GM12878 (cell line): ENCODE data around the gene OR5AP2. TPM values are rescaled to one million over a fixed set of nuclear protein-coding genes. Genes with fewer than 3 reads are reported as not detected.
A peak's percentile ranks its signal among the peaks of the same experiment; 100 is the strongest.

Experiments
- BMI1 ChIP-seq: fragments of 450-650 bp; IDR thresholded peaks from 2 replicates; pipeline ENCODE4 v1.6.1; 2016; ENCODE audit warnings: mild to moderate bottlenecking, moderate library complexity, borderline replicate concordance
- CBX3 ChIP-seq: fragments of 200-600 bp; sonication (generic); IDR thresholded peaks from 2 replicates; pipeline ENCODE4 v1.6.1; 2016; ENCODE audit warnings: low read depth, borderline replicate concordance
- CHD4 ChIP-seq: fragments of 200-600 bp; sonication (generic); IDR thresholded peaks from 2 replicates; pipeline ENCODE4 v1.6.1; 2016; ENCODE audit warnings: mild to moderate bottlenecking
- CREM ChIP-seq: IDR thresholded peaks from 2 replicates; pipeline ENCODE4 v1.6.1; 2014; ENCODE audit warnings: antibody characterized with exemption, low read depth
- GATAD2B ChIP-seq: fragments of 450-650 bp; conservative IDR thresholded peaks from 2 replicates; pipeline ENCODE4 v1.6.1; 2017; ENCODE audit warnings: low read depth, mild to moderate bottlenecking, moderate library complexity
- KDM1A ChIP-seq: fragments of 200-600 bp; sonication (generic); IDR thresholded peaks from 2 replicates; pipeline ENCODE4 v1.6.1; 2016; ENCODE audit warnings: borderline replicate concordance
- MEF2B ChIP-seq: fragments of 450-650 bp; IDR thresholded peaks from 2 replicates; pipeline ENCODE4 v1.6.1; 2018; ENCODE audit warnings: mild to moderate bottlenecking, moderate library complexity; ENCODE audit not compliant: partially characterized antibody, poor library complexity, severe bottlenecking
- RFX5 ChIP-seq: IDR thresholded peaks from 2 replicates; pipeline ENCODE4 v1.6.1; 2011; ENCODE audit warnings: low read depth, low read length, improper control_type of control experiment
- ZNF217 ChIP-seq: fragments of 450-650 bp; IDR thresholded peaks from 2 replicates; pipeline ENCODE4 v1.6.1; 2017; ENCODE audit warnings: antibody characterized with exemption, mild to moderate bottlenecking
- ZNF622 ChIP-seq: fragments of 450-650 bp; IDR thresholded peaks from 2 replicates; pipeline ENCODE4 v1.6.1; 2017; ENCODE audit warnings: mild to moderate bottlenecking, inconsistent platforms
- ZZZ3 ChIP-seq: IDR thresholded peaks from 2 replicates; pipeline ENCODE4 v1.6.1; 2011; ENCODE audit warnings: low read depth; ENCODE audit not compliant: control insufficient read depth, insufficient read length
- polyA plus RNA-seq, 11 experiments: library from polyadenylated mRNA; depleted of rRNA in 4 of 11; unstranded in 6 of 11; stranded (reverse) in 5 of 11; fragments of >200 nt; fragmentation: Nextera tagmentation in 4 of 11; fragmentation: Illumina TruSeq in 1 of 11; extraction: Ambion mirVana in 4 of 11; extraction: Trizol in 1 of 11; gene quantifications; 1 replicate in 1 of 11; 2 replicates in 10 of 11; pipeline versions ENCODE4 v1.2.1 to v1.2.3, GENCODE V29; 2011 to 2016; ENCODE audit warnings: inconsistent platforms in 2 of 11, missing spikeins in 2 of 11, low read depth in 1 of 11
- total RNA-seq, 4 experiments: library from RNA; depleted of rRNA in 3 of 4; stranded (reverse); fragments of >200 nt in 3 of 4; fragmentation: Illumina TruSeq in 1 of 4; extraction: Trizol in 1 of 4; gene quantifications; 2 replicates each; pipeline versions ENCODE4 v1.2.1 to v1.2.3, GENCODE V29; 2013 to 2021
- TF ChIP-seq, protein P1 (sequence below): IDR thresholded peaks from 2 replicates; pipeline ENCODE4 v1.6.1; 2012; ENCODE audit warnings: improper control_type of control experiment, low read depth, low read length; ENCODE audit not compliant: insufficient replicate concordance
- TF ChIP-seq, protein P2 (sequence below): fragments of 450-650 bp; IDR thresholded peaks from 2 replicates; pipeline ENCODE4 v1.6.1; 2017; ENCODE audit warnings: mild to moderate bottlenecking, moderate library complexity
- TF ChIP-seq, protein P3 (sequence below): fragments of 150-350 bp; IDR thresholded peaks from 2 replicates; pipeline ENCODE4 v1.6.1; 2014; ENCODE audit warnings: mild to moderate bottlenecking, low read depth, low read length
- TF ChIP-seq, protein P4 (sequence below): fragments of 450-650 bp; IDR thresholded peaks from 2 replicates; pipeline ENCODE4 v1.6.1; 2018; ENCODE audit warnings: borderline replicate concordance, mild to moderate bottlenecking; ENCODE audit not compliant: partially characterized antibody
- TF ChIP-seq, protein P5 (sequence below): IDR thresholded peaks from 2 replicates; pipeline ENCODE4 v1.6.1; 2011; ENCODE audit warnings: mild to moderate bottlenecking, low read depth, low read length, moderate library complexity; ENCODE audit not compliant: insufficient replicate concordance

Gene OR5AP2
- total and polyA plus RNA-seq, 10 of the 15 experiments (the other 5 are each of a cell fraction or from before 2014, with no cell fraction given) = not detected

DNA sequence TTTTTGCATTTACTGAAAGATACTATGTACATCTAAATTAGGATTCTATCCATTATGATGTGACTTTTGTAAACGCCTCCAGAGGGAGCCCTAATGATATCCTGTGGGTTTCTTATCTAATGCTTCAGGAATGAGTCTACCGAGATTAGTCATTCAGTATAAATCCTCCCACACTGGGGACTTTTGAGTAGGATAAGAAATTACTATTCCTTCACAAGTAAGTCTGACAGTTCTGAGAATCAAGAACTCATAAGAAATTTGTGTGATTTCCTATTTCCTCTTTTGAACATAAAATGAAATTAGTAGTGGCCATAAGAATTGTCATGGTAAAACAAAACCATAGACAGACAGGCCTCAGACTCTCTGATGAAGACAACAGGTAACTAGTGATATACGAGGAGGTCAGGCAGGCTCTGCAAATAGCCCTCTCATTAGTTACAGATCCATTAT is 17.6 kb downstream of the OR5AP2 start (continued):
- TF ChIP-seq, protein P1, sequence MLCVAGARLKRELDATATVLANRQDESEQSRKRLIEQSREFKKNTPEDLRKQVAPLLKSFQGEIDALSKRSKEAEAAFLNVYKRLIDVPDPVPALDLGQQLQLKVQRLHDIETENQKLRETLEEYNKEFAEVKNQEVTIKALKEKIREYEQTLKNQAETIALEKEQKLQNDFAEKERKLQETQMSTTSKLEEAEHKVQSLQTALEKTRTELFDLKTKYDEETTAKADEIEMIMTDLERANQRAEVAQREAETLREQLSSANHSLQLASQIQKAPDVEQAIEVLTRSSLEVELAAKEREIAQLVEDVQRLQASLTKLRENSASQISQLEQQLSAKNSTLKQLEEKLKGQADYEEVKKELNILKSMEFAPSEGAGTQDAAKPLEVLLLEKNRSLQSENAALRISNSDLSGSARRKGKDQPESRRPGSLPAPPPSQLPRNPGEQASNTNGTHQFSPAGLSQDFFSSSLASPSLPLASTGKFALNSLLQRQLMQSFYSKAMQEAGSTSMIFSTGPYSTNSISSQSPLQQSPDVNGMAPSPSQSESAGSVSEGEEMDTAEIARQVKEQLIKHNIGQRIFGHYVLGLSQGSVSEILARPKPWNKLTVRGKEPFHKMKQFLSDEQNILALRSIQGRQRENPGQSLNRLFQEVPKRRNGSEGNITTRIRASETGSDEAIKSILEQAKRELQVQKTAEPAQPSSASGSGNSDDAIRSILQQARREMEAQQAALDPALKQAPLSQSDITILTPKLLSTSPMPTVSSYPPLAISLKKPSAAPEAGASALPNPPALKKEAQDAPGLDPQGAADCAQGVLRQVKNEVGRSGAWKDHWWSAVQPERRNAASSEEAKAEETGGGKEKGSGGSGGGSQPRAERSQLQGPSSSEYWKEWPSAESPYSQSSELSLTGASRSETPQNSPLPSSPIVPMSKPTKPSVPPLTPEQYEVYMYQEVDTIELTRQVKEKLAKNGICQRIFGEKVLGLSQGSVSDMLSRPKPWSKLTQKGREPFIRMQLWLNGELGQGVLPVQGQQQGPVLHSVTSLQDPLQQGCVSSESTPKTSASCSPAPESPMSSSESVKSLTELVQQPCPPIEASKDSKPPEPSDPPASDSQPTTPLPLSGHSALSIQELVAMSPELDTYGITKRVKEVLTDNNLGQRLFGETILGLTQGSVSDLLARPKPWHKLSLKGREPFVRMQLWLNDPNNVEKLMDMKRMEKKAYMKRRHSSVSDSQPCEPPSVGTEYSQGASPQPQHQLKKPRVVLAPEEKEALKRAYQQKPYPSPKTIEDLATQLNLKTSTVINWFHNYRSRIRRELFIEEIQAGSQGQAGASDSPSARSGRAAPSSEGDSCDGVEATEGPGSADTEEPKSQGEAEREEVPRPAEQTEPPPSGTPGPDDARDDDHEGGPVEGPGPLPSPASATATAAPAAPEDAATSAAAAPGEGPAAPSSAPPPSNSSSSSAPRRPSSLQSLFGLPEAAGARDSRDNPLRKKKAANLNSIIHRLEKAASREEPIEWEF = no peak
- TF ChIP-seq, protein P2, sequence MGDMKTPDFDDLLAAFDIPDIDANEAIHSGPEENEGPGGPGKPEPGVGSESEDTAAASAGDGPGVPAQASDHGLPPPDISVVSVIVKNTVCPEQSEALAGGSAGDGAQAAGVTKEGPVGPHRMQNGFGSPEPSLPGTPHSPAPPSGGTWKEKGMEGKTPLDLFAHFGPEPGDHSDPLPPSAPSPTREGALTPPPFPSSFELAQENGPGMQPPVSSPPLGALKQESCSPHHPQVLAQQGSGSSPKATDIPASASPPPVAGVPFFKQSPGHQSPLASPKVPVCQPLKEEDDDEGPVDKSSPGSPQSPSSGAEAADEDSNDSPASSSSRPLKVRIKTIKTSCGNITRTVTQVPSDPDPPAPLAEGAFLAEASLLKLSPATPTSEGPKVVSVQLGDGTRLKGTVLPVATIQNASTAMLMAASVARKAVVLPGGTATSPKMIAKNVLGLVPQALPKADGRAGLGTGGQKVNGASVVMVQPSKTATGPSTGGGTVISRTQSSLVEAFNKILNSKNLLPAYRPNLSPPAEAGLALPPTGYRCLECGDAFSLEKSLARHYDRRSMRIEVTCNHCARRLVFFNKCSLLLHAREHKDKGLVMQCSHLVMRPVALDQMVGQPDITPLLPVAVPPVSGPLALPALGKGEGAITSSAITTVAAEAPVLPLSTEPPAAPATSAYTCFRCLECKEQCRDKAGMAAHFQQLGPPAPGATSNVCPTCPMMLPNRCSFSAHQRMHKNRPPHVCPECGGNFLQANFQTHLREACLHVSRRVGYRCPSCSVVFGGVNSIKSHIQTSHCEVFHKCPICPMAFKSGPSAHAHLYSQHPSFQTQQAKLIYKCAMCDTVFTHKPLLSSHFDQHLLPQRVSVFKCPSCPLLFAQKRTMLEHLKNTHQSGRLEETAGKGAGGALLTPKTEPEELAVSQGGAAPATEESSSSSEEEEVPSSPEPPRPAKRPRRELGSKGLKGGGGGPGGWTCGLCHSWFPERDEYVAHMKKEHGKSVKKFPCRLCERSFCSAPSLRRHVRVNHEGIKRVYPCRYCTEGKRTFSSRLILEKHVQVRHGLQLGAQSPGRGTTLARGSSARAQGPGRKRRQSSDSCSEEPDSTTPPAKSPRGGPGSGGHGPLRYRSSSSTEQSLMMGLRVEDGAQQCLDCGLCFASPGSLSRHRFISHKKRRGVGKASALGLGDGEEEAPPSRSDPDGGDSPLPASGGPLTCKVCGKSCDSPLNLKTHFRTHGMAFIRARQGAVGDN = no peak
- no peak for TF ChIP-seq CREM
- no peak for TF ChIP-seq KDM1A
- TF ChIP-seq, protein P3, sequence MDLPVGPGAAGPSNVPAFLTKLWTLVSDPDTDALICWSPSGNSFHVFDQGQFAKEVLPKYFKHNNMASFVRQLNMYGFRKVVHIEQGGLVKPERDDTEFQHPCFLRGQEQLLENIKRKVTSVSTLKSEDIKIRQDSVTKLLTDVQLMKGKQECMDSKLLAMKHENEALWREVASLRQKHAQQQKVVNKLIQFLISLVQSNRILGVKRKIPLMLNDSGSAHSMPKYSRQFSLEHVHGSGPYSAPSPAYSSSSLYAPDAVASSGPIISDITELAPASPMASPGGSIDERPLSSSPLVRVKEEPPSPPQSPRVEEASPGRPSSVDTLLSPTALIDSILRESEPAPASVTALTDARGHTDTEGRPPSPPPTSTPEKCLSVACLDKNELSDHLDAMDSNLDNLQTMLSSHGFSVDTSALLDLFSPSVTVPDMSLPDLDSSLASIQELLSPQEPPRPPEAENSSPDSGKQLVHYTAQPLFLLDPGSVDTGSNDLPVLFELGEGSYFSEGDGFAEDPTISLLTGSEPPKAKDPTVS = no peak
- no peak for TF ChIP-seq MEF2B
- TF ChIP-seq, protein P4, sequence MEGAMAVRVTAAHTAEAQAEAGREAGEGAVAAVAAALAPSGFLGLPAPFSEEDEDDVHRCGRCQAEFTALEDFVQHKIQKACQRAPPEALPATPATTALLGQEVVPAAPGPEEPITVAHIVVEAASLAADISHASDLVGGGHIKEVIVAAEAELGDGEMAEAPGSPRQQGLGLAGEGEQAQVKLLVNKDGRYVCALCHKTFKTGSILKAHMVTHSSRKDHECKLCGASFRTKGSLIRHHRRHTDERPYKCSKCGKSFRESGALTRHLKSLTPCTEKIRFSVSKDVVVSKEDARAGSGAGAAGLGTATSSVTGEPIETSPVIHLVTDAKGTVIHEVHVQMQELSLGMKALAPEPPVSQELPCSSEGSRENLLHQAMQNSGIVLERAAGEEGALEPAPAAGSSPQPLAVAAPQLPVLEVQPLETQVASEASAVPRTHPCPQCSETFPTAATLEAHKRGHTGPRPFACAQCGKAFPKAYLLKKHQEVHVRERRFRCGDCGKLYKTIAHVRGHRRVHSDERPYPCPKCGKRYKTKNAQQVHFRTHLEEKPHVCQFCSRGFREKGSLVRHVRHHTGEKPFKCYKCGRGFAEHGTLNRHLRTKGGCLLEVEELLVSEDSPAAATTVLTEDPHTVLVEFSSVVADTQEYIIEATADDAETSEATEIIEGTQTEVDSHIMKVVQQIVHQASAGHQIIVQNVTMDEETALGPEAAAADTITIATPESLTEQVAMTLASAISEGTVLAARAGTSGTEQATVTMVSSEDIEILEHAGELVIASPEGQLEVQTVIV = no peak
- TF ChIP-seq, protein P5, sequence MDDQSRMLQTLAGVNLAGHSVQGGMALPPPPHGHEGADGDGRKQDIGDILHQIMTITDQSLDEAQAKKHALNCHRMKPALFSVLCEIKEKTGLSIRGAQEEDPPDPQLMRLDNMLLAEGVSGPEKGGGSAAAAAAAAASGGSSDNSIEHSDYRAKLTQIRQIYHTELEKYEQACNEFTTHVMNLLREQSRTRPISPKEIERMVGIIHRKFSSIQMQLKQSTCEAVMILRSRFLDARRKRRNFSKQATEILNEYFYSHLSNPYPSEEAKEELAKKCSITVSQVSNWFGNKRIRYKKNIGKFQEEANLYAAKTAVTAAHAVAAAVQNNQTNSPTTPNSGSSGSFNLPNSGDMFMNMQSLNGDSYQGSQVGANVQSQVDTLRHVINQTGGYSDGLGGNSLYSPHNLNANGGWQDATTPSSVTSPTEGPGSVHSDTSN = no peak
- no peak for TF ChIP-seq ZZZ3
- peak; percentile 76 for TF ChIP-seq BMI1
- TF ChIP-seq GATAD2B = no peak
- TF ChIP-seq CHD4 = no peak
- no peak for TF ChIP-seq CBX3
- no peak for TF ChIP-seq ZNF622
- TF ChIP-seq RFX5 = no peak
- no peak for TF ChIP-seq ZNF217
